MM.1S (cell line): ENCODE results near the gene OMG.

Source experiments
- CTCF ChIP-seq: fragments of 300-600 bp; sonication (generic); IDR thresholded peaks from 2 replicates; pipeline ENCODE4 v1.5.1; 2016; ENCODE audit warnings: antibody characterized with exemption, low read length, mixed read lengths
- EZH2 ChIP-seq: fragments of 300-600 bp; sonication (generic); optimal IDR thresholded peaks from 2 replicates; pipeline ENCODE3; 2017; ENCODE audit warnings: low read depth, mild to moderate bottlenecking, antibody characterized with exemption, low read length, mixed read lengths
- EZH2phosphoT487 ChIP-seq: fragments of 300-600 bp; sonication (generic); IDR thresholded peaks from 2 replicates; pipeline ENCODE4 v1.6.1; 2018; ENCODE audit warnings: antibody characterized with exemption, low read length

- no peak for TF ChIP-seq CTCF
- TF ChIP-seq EZH2phosphoT487: no peak
- TF ChIP-seq EZH2: no peak
These were observed 23.5 kb downstream of the OMG start for GRCh38 chr17:31273516-31273915.
